ENCODE results near the gene NADSYN1.

The NADSYN1 gene

DNA sequence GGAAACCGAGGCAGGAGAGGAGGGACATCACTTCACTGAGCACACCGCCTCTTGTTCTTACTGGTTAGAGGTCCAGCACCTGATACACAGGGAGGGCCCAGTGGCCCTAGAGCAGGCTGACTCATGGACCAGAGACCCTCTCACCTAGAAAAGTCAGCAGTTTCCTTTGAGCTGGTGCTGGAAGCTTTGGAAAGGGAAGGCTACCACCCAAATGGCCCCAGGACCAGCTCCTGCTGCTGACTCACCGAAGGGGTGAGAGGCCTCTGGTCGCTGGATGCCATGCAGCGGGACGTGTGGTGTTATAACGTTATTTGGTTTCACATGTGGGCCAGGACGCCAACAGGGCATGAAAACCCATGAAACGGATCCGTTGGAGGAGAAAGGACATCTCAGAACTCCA lies 3.8 kb downstream of the NADSYN1 start:
- Histone ChIP-seq H3K79me2 (peaks cover 4% of the 10 kb centered on the region), H3K36me3 (ENCODE audit: control insufficient read depth, insufficient read depth, low read length) (no peaks in the 10 kb centered on the region), H3K27ac (no peak overlapping the region), H2AFZ (no peak overlapping the region), H3K27me3 (ENCODE audit: control insufficient read depth, insufficient read depth, low read length) (no peaks in the 10 kb centered on the region), H3K4me1 (no peaks in the 10 kb centered on the region), H3K9ac (no peak overlapping the region), H3K9me3 (ENCODE audit: control insufficient read depth, low read length) (no peaks in the 10 kb centered on the region), H3K4me3 (ENCODE audit: low read depth, low read length) (no peak overlapping the region), H3K4me2 (ENCODE audit: low read length) (no peak overlapping the region)
- no peak for TF ChIP-seq CTCF (IDR thresholded peaks at IDR 0.05)

DNA sequence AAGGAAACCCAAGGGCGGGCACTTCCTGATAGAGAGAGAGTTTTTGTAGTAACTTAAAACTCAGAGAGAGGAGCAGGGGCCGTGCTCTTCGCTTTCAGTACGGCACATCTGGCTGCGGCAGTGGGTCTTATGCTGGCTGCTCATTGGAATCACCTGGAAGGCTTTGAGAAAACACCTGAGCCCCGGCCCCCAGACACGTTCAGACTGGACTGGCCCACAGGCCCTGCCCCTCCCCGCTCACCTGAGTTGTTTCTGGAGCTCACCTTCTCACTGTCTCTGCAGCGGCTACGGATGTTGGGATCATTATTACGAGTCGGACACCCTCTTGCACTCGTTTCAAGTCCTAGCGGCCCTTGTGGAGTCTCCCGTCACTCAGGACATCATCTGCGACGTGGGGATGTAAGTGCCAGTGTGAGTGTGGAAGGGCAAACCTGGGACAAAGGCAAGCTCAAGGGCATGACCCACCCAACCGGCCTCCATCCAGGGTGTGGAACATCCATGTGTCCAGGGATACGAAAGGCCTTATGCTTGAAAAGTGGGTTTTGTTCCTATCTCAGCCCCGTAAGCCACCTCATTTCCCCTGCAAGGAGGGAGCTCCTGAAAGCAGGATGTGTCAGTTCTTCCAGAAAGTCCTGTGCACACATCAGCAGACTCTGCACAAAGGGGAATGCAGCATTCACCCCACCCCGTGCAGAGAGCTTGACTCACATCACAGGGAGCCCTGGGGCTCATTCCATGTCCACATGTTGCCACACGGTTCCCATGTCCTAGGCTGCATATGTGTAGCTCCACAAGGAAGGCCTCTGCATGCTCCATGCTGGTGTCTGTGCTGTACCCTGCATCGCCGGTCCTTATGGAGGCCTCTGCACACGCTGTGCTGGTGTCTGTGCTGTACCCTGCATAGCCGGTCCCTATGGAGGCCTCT lies 5.4 kb downstream of the NADSYN1 start:
- peaks cover 4% of the 10 kb centered on the region for H3K79me2 ChIP-seq
- no peak overlapping the region for H3K4me2 ChIP-seq (ENCODE audit: low read length)
- H3K4me3 ChIP-seq (ENCODE audit: low read depth, low read length): no peak overlapping the region
- TF ChIP-seq CTCF (IDR thresholded peaks at IDR 0.05): no peak
- no peak overlapping the region for H3K9ac ChIP-seq
- H3K4me1 ChIP-seq: no peaks in the 10 kb centered on the region
- no peaks in the 10 kb centered on the region for H3K9me3 ChIP-seq (ENCODE audit: control insufficient read depth, low read length)
- H2AFZ ChIP-seq: no peak overlapping the region
- no peaks in the 10 kb centered on the region for H3K27me3 ChIP-seq (ENCODE audit: control insufficient read depth, insufficient read depth, low read length)
- H3K36me3 ChIP-seq (ENCODE audit: control insufficient read depth, insufficient read depth, low read length): no peaks in the 10 kb centered on the region
- H3K27ac ChIP-seq: no peak overlapping the region

DNA sequence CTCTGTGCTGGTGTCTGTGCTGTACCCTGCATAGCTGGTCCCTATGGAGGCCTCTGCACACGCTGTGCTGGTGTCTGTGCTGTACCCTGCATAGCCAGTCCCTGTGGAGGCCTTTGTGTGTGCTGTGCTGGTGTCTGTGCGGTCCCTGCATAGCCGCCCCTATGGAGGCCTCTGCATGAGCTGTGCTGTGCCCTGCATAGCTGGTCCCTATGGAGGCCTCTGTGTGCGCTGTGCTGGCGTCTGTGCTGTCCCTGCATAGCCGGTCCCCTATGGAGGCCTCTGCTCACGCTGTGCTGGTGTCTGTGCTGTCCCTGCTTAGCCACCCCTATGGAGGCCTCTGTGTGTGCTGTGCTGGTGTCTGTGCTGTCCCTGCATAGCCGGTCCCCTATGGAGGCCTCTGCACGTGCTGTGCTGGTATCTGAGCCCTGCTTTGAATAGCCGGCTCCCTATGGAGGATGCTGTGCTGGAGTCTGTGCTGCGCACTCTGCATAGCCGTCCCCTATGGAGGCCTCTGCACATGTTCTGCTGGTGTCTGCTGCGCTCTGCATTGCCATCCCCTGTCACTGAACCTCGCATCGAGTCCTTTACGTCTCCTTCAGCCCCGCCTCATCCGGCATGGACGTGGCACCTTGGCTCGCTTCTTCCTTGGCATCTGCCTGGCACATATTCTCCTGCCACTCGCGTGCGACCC lies 6.2 kb downstream of the NADSYN1 start:
- no peaks in the 10 kb centered on the region for H3K27me3 ChIP-seq (ENCODE audit: control insufficient read depth, insufficient read depth, low read length)
- H3K79me2 ChIP-seq: no peaks in the 10 kb centered on the region
- no peak overlapping the region for H3K4me2 ChIP-seq (ENCODE audit: low read length)
- no peak overlapping the region for H3K9ac ChIP-seq
- H2AFZ ChIP-seq: no peak overlapping the region
- H3K27ac ChIP-seq: no peak overlapping the region
- no peak for TF ChIP-seq CTCF (IDR thresholded peaks at IDR 0.05)
- no peak overlapping the region for H3K4me3 ChIP-seq (ENCODE audit: low read depth, low read length)
- no peaks in the 10 kb centered on the region for H3K4me1 ChIP-seq
- no peaks in the 10 kb centered on the region for H3K9me3 ChIP-seq (ENCODE audit: control insufficient read depth, low read length)
- H3K36me3 ChIP-seq (ENCODE audit: control insufficient read depth, insufficient read depth, low read length): no peaks in the 10 kb centered on the region

- no peak overlapping the region for H3K4me2 ChIP-seq (ENCODE audit: low read length)
- no peaks in the 10 kb centered on the region for H3K36me3 ChIP-seq (ENCODE audit: control insufficient read depth, insufficient read depth, low read length)
- no peak overlapping the region for H2AFZ ChIP-seq
- no peaks in the 10 kb centered on the region for H3K9me3 ChIP-seq (ENCODE audit: control insufficient read depth, low read length)
- H3K9ac ChIP-seq: no peak overlapping the region
- no peaks in the 10 kb centered on the region for H3K4me1 ChIP-seq
- no peaks in the 10 kb centered on the region for H3K79me2 ChIP-seq
- H3K4me3 ChIP-seq (ENCODE audit: low read depth, low read length): no peak overlapping the region
- no peaks in the 10 kb centered on the region for H3K27me3 ChIP-seq (ENCODE audit: control insufficient read depth, insufficient read depth, low read length)
- H3K27ac ChIP-seq: no peak overlapping the region
- TF ChIP-seq CTCF (IDR thresholded peaks at IDR 0.05): no peak
Measured at GRCh38 chr11:71459767-71460320, 6.8 kb downstream of the NADSYN1 start.
